C4-2B (cell line): ENCODE results near the gene FHIT.

Experiments used
- H3K27ac ChIP-seq: fragments of 450-650 bp; 2 replicates; pipeline ENCODE4 v1.5.1; 2017
- CTCF ChIP-seq: fragments of 450-650 bp; conservative IDR thresholded peaks from 2 replicates; pipeline ENCODE4 v1.5.1; 2017; ENCODE audit warnings: mild to moderate bottlenecking
- ZFX ChIP-seq: fragments of 450-650 bp; IDR thresholded peaks from 2 replicates; pipeline ENCODE4 v1.6.1; 2017

The FHIT gene

GRCh38 chr3:61141697-61142096, 109.6 kb downstream of the FHIT start:
- TF ChIP-seq ZFX (no peak), CTCF (no peak)
- H3K27ac ChIP-seq: no peak overlapping the region

DNA sequence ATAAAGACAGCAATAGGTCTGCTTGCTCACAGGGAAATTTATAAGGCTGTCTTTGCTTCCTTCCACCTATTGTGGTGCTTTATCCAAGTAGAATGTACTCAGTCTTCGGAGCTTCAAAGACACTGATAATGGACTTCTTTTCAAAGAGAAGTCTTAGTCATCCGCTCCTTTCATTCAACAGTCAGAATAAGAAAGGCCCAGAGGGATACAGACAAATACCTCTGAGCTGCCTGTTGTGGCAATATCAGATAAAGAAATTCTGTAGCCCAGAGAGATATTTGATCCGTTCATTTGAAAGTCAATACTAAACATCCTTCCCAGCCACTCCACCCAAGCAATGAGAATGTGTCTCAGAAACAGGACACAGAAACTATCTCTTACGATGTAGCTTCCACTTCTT, 110.0 kb downstream of the FHIT start:
- H3K27ac ChIP-seq: no peak overlapping the region

DNA sequence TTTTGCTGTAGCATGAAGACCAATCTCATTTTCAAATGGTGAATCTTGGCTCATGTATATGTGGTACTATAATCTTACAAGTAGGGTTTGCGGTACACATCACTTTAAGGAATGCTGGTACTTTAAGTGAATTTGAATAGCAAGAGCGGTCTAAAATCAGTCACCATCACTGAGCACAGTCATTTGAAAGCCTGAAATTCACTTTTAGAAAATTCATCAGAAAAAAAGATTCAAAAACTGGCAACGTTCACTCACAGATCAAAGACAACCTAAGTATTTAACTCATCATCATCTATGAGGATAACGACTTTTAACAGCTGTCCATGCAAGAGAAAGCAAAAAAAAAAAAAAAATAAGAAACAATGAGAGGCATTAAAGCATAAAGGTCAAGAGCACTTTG, 111.6 kb downstream of the FHIT start:
- TF ChIP-seq ZFX: no peak
- TF ChIP-seq CTCF: no peak
- no peak overlapping the region for H3K27ac ChIP-seq

More for the DNA sequence above, 110.0 kb downstream of the FHIT start:
- TF ChIP-seq ZFX (no peak), CTCF (no peak)

DNA sequence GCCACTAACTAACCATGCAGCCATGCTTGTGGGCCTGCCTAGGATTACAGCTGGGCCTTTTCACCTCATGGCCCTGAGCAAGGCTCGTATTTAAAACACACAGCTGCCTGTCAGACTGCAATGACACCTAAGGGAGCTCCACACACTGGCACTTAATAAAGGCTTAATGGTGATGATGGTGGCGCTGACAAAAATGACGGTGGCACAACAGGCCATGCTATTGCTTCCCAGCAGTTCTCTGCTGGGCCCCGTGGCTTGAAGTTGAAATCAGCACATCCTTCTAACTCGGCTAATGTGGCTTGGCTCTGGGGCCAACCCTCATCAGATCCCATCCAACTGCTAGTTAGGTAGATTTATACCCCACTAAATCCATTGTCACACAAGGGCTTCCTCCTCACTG, 112.9 kb downstream of the FHIT start:
- no peak for TF ChIP-seq ZFX

GRCh38 chr3:61136191-61136590, 115.1 kb downstream of the FHIT start:
- H3K27ac ChIP-seq: no peak overlapping the region
- no peak for TF ChIP-seq ZFX
- TF ChIP-seq CTCF: no peak

More for the DNA sequence above, 112.9 kb downstream of the FHIT start:
- H3K27ac ChIP-seq: no peak overlapping the region

DNA sequence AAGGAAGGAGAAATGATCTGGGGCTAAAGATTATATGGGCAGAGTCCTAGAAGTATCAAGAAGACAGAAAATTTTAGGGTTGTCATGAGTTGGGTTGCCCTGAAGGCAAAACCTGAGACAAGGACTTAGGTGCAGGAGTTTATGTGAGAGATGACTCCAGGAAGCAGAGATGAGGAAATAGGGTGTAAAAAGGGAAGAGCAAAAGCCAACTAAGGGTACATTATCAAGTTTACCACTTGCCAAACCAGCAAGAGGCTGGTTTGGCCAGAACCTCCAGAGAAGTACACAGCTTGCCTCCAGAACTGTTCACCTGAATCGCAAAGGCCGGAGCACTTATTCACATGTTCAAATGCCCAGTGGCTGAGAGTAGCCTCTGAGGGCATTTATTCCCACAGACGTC, 116.7 kb downstream of the FHIT start:
- no peak for TF ChIP-seq ZFX
- no peak for TF ChIP-seq CTCF
- no peak overlapping the region for H3K27ac ChIP-seq

DNA sequence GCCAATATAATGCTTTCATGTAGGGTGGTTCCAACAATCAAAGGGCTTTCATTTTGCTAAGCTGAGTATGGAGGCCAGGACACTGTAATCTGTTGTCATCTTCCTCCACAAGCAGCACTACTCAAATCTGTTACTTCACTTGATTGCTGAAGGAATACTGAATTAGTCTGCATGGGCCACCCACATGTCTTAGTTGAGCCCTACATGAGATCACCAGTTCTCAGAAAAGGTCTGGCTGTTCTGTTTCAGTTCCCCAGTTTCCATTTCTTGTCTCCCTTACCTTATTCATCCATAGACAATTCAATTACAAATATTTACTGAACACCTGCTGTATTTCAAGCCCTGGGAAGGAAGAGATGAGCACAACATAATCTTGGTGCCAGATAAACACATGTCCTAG, 119.2 kb downstream of the FHIT start:
- TF ChIP-seq CTCF (no peak), ZFX (no peak)
- no peak overlapping the region for H3K27ac ChIP-seq

DNA sequence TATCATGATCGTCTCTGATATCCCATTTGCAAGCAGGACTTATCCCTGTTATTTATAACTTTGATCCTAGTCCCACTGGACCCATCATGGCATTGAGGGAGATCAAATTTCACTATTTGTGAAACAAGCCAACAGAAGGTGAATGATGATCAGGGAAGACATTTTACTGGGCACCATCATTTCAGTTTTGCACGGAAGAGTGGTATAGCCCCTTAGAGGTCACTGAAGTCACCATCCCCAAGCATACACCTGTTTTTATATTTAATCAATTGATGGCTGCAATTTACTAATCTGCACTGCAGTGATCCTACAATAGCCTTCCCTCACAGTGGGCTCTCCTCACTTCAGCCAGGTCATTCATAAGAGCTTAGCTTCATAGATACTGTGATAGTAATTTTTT, 132.4 kb downstream of the FHIT start:
- TF ChIP-seq ZFX: no peak
- no peak for TF ChIP-seq CTCF
- no peak overlapping the region for H3K27ac ChIP-seq
